Measurements from ENCODE around the gene ACAA2.

Gene ACAA2

GRCh38 chr18:49755489-49755888 lies 57.8 kb downstream of the ACAA2 start:
- Histone ChIP-seq H3K27ac (no peak overlapping the region), H3K36me3 (no peaks in the 10 kb centered on the region), H3K4me1 (no peaks in the 10 kb centered on the region), H3K4me3 (no peak overlapping the region), H3K9me3 (no peaks in the 10 kb centered on the region), H3K27me3 (peaks cover 0 to 9% of the 10 kb centered on the region in 2 donors)
- intact Hi-C loops (cut with DNase I; ENCODE audit: low total_unique reads), result no loop called here
- TF ChIP-seq CTCF (IDR thresholded peaks at IDR 0.05), result no peak
- DNase-seq, result no peak

DNA sequence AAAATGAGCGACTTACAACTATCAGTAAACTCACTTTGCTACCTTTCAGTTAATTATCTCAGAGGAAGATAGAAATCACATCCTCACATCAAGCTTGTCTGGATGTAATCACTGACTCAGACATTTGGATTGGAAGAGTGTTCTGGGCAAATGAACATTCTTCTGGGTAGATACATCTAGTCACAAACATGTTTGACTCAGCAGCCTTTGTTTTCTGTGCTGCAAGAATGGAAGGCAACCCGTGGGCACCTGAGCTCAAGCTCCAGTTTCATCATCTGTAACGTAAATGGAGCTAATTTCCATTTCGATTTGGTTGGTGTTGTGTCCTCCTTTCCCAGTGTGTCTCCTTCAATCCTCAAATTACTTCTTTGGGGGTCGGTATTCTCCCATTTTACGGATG lies 58.5 kb downstream of the ACAA2 start:
- Histone ChIP-seq H3K27ac (no peak overlapping the region), H3K4me3 (no peak overlapping the region), H3K27me3 (peaks cover 0 to 6% of the 10 kb centered on the region in 2 donors), H3K9me3 (no peaks in the 10 kb centered on the region), H3K36me3 (no peaks in the 10 kb centered on the region), H3K4me1 (no peaks in the 10 kb centered on the region)
- no peak for DNase-seq
- intact Hi-C loops (cut with DNase I; ENCODE audit: low total_unique reads), result no loop called here
- no peak for TF ChIP-seq CTCF (IDR thresholded peaks at IDR 0.05)

GRCh38 chr18:49753643-49754042 lies 59.7 kb downstream of the ACAA2 start:
- no peak for TF ChIP-seq CTCF (IDR thresholded peaks at IDR 0.05)
- H3K4me3 ChIP-seq, result no peak overlapping the region
- H3K4me1 ChIP-seq, result no peaks in the 10 kb centered on the region
- H3K27me3 ChIP-seq, result peaks cover 0 to 5% of the 10 kb centered on the region in 2 donors
- no peaks in the 10 kb centered on the region for H3K9me3 ChIP-seq
- no peaks in the 10 kb centered on the region for H3K36me3 ChIP-seq
- H3K27ac ChIP-seq, result no peak overlapping the region
- no peak for DNase-seq
- intact Hi-C loops (cut with DNase I; ENCODE audit: low total_unique reads), result no loop called here

GRCh38 chr18:49752095-49752457 lies 61.3 kb downstream of the ACAA2 start:
- H3K4me3 ChIP-seq, result no peak overlapping the region
- no peaks in the 10 kb centered on the region for H3K36me3 ChIP-seq
- no peaks in the 10 kb centered on the region for H3K9me3 ChIP-seq
- peaks cover 0 to 5% of the 10 kb centered on the region in 2 donors for H3K27me3 ChIP-seq
- no peak for TF ChIP-seq CTCF (IDR thresholded peaks at IDR 0.05)
- peak in 1 of 2 donors; percentile 24 for DNase-seq
- no peaks in the 10 kb centered on the region for H3K4me1 ChIP-seq
- H3K27ac ChIP-seq, result no peak overlapping the region
- intact Hi-C loops (cut with DNase I; ENCODE audit: low total_unique reads), result no loop called here

DNA sequence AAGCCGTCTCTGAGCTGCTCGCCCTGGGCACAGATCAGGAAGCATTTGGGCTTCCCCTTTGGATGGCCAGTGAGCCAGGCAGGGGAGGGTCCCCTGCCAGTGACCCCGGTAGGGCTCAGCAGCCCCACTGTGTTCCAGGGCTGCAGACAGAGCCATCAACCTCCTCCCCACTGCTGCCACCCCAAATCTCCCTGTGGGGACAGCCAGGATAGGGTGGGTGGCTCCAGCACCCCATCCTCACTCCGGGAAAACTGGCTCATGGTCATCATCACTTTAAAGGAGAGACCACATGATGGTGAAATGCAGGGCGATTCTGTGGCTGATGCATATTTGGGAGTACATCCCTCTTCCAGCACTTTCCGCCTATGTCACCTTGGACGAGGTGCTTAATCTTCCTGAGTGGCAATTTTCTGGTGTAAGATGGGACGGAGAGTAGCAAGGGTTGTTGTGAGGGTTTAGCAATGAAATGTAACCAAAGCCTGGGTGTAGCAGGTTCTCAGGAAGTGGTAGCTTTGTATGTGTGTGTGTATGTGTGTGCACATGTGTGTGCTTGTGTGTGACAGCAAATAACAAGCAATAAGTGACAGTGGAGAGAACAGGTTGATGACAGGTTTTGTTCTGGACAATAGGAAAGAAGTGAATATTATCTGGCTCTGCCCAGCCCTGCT lies 61.8 kb downstream of the ACAA2 start:
- H3K9me3 ChIP-seq, result no peaks in the 10 kb centered on the region
- no peaks in the 10 kb centered on the region for H3K36me3 ChIP-seq
- no peak for TF ChIP-seq CTCF (IDR thresholded peaks at IDR 0.05)
- DNase-seq, result peak in 1 of 2 donors; percentile 50
- H3K4me3 ChIP-seq, result no peak overlapping the region
- peaks cover 0 to 5% of the 10 kb centered on the region in 2 donors for H3K27me3 ChIP-seq
- intact Hi-C loops (cut with DNase I; ENCODE audit: low total_unique reads), result no loop called here
- no peak overlapping the region for H3K27ac ChIP-seq
- no peaks in the 10 kb centered on the region for H3K4me1 ChIP-seq

GRCh38 chr18:49749563-49749962 lies 63.8 kb downstream of the ACAA2 start:
- no peaks in the 10 kb centered on the region for H3K36me3 ChIP-seq

More at GRCh38 chr18:49749563-49749962, 63.8 kb downstream of the ACAA2 start:
- intact Hi-C loops (cut with DNase I; ENCODE audit: low total_unique reads), result loop anchor here (10.0 kb wide), 1 partner anchor 125 kb away; no protein-coding TSS in a partner anchor
- Histone ChIP-seq H3K27me3 (peaks cover 0 to 5% of the 10 kb centered on the region in 2 donors), H3K4me1 (no peaks in the 10 kb centered on the region), H3K9me3 (no peaks in the 10 kb centered on the region), H3K27ac (no peak overlapping the region), H3K4me3 (no peak overlapping the region)
- no peak for TF ChIP-seq CTCF (IDR thresholded peaks at IDR 0.05)
- DNase-seq, result no peak

Data from tibial artery (tissue), 4 donors.